GM23248 (cell line): ENCODE data around the gene SARDH.

Source experiments
- EZH2 ChIP-seq: fragments of 200-600 bp; sonication (generic); IDR thresholded peaks from 2 replicates; pipeline ENCODE4 v1.6.1; 2018; ENCODE audit warnings: antibody characterized with exemption, mild to moderate bottlenecking; ENCODE audit not compliant: insufficient read depth, poor library complexity, severe bottlenecking
- EZH2phosphoT487 ChIP-seq: fragments of 200-600 bp; sonication (generic); IDR thresholded peaks from 2 replicates; pipeline ENCODE4 v1.6.1; 2018; ENCODE audit warnings: antibody characterized with exemption, moderate library complexity, mild to moderate bottlenecking, low read depth; ENCODE audit not compliant: insufficient read depth

- TF ChIP-seq EZH2 (no peak), EZH2phosphoT487 (no peak)
These were observed 61.7 kb downstream of the SARDH start for GRCh38 chr9:133676450-133676849.
